ENCODE results near the gene IGSF21. TPM values are rescaled to one million over a fixed set of nuclear protein-coding genes. Genes with fewer than 3 reads are reported as not detected.

The IGSF21 gene
- total and polyA plus RNA-seq, 2 donors (not counting 1 experiment from before 2014, with no cell fraction given): not detected

GRCh38 chr1:18234790-18235242, 127.2 kb downstream of the IGSF21 start:
- Histone ChIP-seq H3K27ac (ENCODE audit: low read length in 2 of 2) (no peak overlapping the region), H2AFZ (ENCODE audit: insufficient read depth, low read depth, low read length, poor library complexity, severe bottlenecking) (no peak overlapping the region), H3K9ac (ENCODE audit: low read length) (no peak overlapping the region), H3K36me3 (replicated peaks in 1 of 2; ENCODE audit: control extremely low read depth in 1 of 2, control insufficient read depth in 1 of 2, extremely low read depth in 1 of 2, insufficient read depth in 2 of 2, low read length in 1 of 2) (no peaks in the 10 kb centered on the region), H3K9me3 (ENCODE audit: control extremely low read depth in 1 of 3, control insufficient read depth in 2 of 3, insufficient read depth in 1 of 3, low read length in 2 of 3) (peaks cover 0 to 19% (median 14%) of the 10 kb centered on the region in 3 donors), H3K79me2 (ENCODE audit: control insufficient read depth, insufficient read depth, low read length) (no peaks in the 10 kb centered on the region), H3K4me2 (replicated peaks; ENCODE audit: low read depth, low read length, poor library complexity, severe bottlenecking) (no peak overlapping the region), H3K27me3 (replicated peaks in 1 of 4; ENCODE audit: control extremely low read depth in 1 of 4, control insufficient read depth in 3 of 4, insufficient read depth in 4 of 4, low read length in 3 of 4) (peaks cover 0 to 11% (median 0%) of the 10 kb centered on the region in 4 experiments), H3K4me3 (ENCODE audit: control extremely low read depth in 1 of 5, extremely low read depth in 1 of 5, insufficient read depth in 1 of 5, low read depth in 2 of 5, low read length in 4 of 5) (no peak overlapping the region), H4K20me1 (ENCODE audit: control insufficient read depth, insufficient read depth, low read length, poor library complexity, severe bottlenecking) (no peaks in the 10 kb centered on the region), H3K4me1 (ENCODE audit: control insufficient read depth in 2 of 2, insufficient read depth in 2 of 2, low read length in 2 of 2) (no peaks in the 10 kb centered on the region)
- no peak overlapping the region for H3K4me3 Mint-ChIP-seq
- ATAC-seq (ENCODE audit: low read depth) (no peak), DNase-seq (no peak)
- intact Hi-C loops (cut with micrococcal nuclease): no loop called here
- peaks cover 20% of the 10 kb centered on the region for H3K27me3 Mint-ChIP-seq
- peak; percentile 50 for TF ChIP-seq CTCF (IDR thresholded peaks at IDR 0.05)
- no peak for TF ChIP-seq EZH2 (IDR thresholded peaks at IDR 0.05; ENCODE audit: borderline replicate concordance, insufficient read depth, low read depth, low read length, poor library complexity, severe bottlenecking)
- H3K9me3 Mint-ChIP-seq (ENCODE audit: insufficient read depth): peaks cover 5% of the 10 kb centered on the region
- H3K4me1 Mint-ChIP-seq: no peaks in the 10 kb centered on the region
- ChIA-PET CTCF (no interaction called here), POLR2A (no interaction called here)
- WGBS (ENCODE audit: insufficient coverage): 27% methylated on average over 2 of the region's 6 CpGs
- no peak overlapping the region for H3K27ac Mint-ChIP-seq

GRCh38 chr1:18237371-18237770, 129.8 kb downstream of the IGSF21 start:
- DNase-seq: no peak
- Histone ChIP-seq H4K20me1 (ENCODE audit: control insufficient read depth, insufficient read depth, low read length, poor library complexity, severe bottlenecking) (no peaks in the 10 kb centered on the region), H3K4me2 (replicated peaks; ENCODE audit: low read depth, low read length, poor library complexity, severe bottlenecking) (no peak overlapping the region), H3K79me2 (ENCODE audit: control insufficient read depth, insufficient read depth, low read length) (no peaks in the 10 kb centered on the region), H3K9ac (ENCODE audit: low read length) (no peak overlapping the region), H3K9me3 (ENCODE audit: control extremely low read depth in 1 of 3, control insufficient read depth in 2 of 3, insufficient read depth in 1 of 3, low read length in 2 of 3) (peaks cover 0 to 9% (median 2%) of the 10 kb centered on the region in 3 donors), H3K4me1 (ENCODE audit: control insufficient read depth in 2 of 2, insufficient read depth in 2 of 2, low read length in 2 of 2) (no peaks in the 10 kb centered on the region), H3K27me3 (replicated peaks in 1 of 4; ENCODE audit: control extremely low read depth in 1 of 4, control insufficient read depth in 3 of 4, insufficient read depth in 4 of 4, low read length in 3 of 4) (peaks cover 0 to 3% (median 0%) of the 10 kb centered on the region in 4 experiments), H3K27ac (ENCODE audit: low read length in 2 of 2) (no peak overlapping the region), H3K36me3 (replicated peaks in 1 of 2; ENCODE audit: control extremely low read depth in 1 of 2, control insufficient read depth in 1 of 2, extremely low read depth in 1 of 2, insufficient read depth in 2 of 2, low read length in 1 of 2) (no peaks in the 10 kb centered on the region), H2AFZ (ENCODE audit: insufficient read depth, low read depth, low read length, poor library complexity, severe bottlenecking) (no peak overlapping the region), H3K4me3 (ENCODE audit: control extremely low read depth in 1 of 5, extremely low read depth in 1 of 5, insufficient read depth in 1 of 5, low read depth in 2 of 5, low read length in 4 of 5) (no peak overlapping the region)
- ATAC-seq (ENCODE audit: low read depth): no peak
- TF ChIP-seq CTCF (IDR thresholded peaks at IDR 0.05): no peak
- no peak for TF ChIP-seq EZH2 (IDR thresholded peaks at IDR 0.05; ENCODE audit: borderline replicate concordance, insufficient read depth, low read depth, low read length, poor library complexity, severe bottlenecking)
- ChIA-PET POLR2A (no interaction called here), CTCF (no interaction called here)
- H3K4me1 Mint-ChIP-seq: no peaks in the 10 kb centered on the region
- intact Hi-C loops (cut with micrococcal nuclease): no loop called here
- WGBS (ENCODE audit: insufficient coverage): 64% methylated on average over 6 of the region's 9 CpGs
- H3K27me3 Mint-ChIP-seq: peaks cover 23% of the 10 kb centered on the region
- no peak overlapping the region for H3K4me3 Mint-ChIP-seq
- H3K9me3 Mint-ChIP-seq (ENCODE audit: insufficient read depth): peaks cover 4% of the 10 kb centered on the region
- H3K27ac Mint-ChIP-seq: no peak overlapping the region
